ENCODE measurements around the gene CIBAR2.
"Not testable (repeated sequence)": the region's sequence is repeated elsewhere in the genome, so short reads cannot be mapped to it uniquely, and the experiment has no call there.

CIBAR2 gene

GRCh38 chr16:85062845-85063244 is 49.4 kb downstream of the CIBAR2 start:
- DNase-seq (ENCODE audit: low read depth): no peak

GRCh38 chr16:85062323-85062722 is 49.9 kb downstream of the CIBAR2 start:
- no peak for DNase-seq (ENCODE audit: low read depth)

- no peak for DNase-seq (ENCODE audit: low read depth)
Observed at GRCh38 chr16:85061566-85061965, 50.7 kb downstream of the CIBAR2 start.

- DNase-seq (ENCODE audit: low read depth): no peak
Observed at GRCh38 chr16:85058909-85059308, 53.4 kb downstream of the CIBAR2 start.

- no peak for DNase-seq (ENCODE audit: low read depth)
Observed at GRCh38 chr16:85057948-85058347, 54.3 kb downstream of the CIBAR2 start.

- DNase-seq (ENCODE audit: low read depth): no peak
Observed at GRCh38 chr16:85057212-85057889, 54.9 kb downstream of the CIBAR2 start.

- no peak for DNase-seq (ENCODE audit: low read depth)
Observed at GRCh38 chr16:85056211-85056748, 56.0 kb downstream of the CIBAR2 start.

- DNase-seq (ENCODE audit: low read depth): peak; percentile 41
Observed at GRCh38 chr16:85055493-85056210, 56.6 kb downstream of the CIBAR2 start.

GRCh38 chr16:85054948-85055492 is 57.3 kb downstream of the CIBAR2 start:
- no peak for DNase-seq (ENCODE audit: low read depth)

- not testable (repeated sequence) for DNase-seq (ENCODE audit: low read depth)
Observed at GRCh38 chr16:85054321-85054720, 58.0 kb downstream of the CIBAR2 start.

- no peak for DNase-seq (ENCODE audit: low read depth)
Observed at GRCh38 chr16:85052536-85052935, 59.7 kb downstream of the CIBAR2 start.

GRCh38 chr16:85051683-85052082 is 60.6 kb downstream of the CIBAR2 start:
- no peak for DNase-seq (ENCODE audit: low read depth)

GRCh38 chr16:85051067-85051581 is 61.1 kb downstream of the CIBAR2 start:
- no peak for DNase-seq (ENCODE audit: low read depth)

- DNase-seq (ENCODE audit: low read depth): no peak
Observed at GRCh38 chr16:85049706-85050305, 62.5 kb downstream of the CIBAR2 start.

- DNase-seq (ENCODE audit: low read depth): no peak
Observed at GRCh38 chr16:85048921-85049562, 63.2 kb downstream of the CIBAR2 start.

Measured in stimulated activated CD8-positive, alpha-beta memory T cell treated with anti-CD3 and anti-CD28 coated beads, Interleukin-7, amount 100 ng/mL, for 24 hours (primary cell).